ENCODE results near the gene FOXS1.

DNA sequence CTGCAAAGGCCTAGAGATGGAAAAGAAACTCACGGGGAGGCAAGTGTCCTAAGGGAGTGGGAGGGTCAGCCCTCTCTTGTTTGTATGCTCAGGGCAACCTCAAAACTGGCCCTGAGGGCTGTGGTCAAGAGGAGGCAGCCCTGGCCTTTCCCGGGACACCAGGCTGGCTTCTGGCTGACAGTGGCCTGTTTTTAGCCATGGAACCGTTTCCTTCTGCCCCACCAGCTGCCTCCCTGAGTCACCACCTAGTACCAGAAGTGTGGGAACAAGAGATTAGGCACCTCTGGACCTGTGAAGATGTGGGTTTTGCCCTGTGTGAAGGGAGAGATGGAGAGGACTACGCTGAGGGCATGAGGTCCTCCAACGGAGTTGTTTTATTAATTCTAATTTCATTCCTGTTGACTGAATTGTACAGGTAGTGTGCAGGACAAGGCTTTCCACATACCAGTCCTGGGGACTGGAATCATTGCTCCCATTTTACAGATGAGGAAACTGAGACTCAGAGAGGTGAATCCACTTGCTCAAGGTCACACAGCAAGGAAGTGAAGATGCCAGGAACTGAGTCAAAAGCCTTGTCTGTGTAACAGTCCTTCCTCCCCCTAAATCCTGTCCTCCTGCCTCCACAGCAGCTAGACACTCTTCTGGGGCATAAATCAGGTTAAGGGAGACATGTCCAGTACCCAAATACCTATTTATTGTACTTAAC lies 5.5 kb downstream of the FOXS1 start:
- TF ChIP-seq CREB1 (IDR thresholded peaks at IDR 0.05; ENCODE audit: low read depth) (no peak), RAD21 (IDR thresholded peaks at IDR 0.05; ENCODE audit: low read depth) (no peak), EP300 (IDR thresholded peaks at IDR 0.05; ENCODE audit: borderline replicate concordance) (no peak), ZBTB7A (IDR thresholded peaks at IDR 0.05; ENCODE audit: low read depth) (no peak), TCF12 (IDR thresholded peaks at IDR 0.05; ENCODE audit: low read depth) (no peak), TAF1 (IDR thresholded peaks at IDR 0.05; ENCODE audit: low read depth) (no peak), EGR1 (IDR thresholded peaks at IDR 0.05) (no peak), YY1 (IDR thresholded peaks at IDR 0.05; ENCODE audit: low read depth) (no peak), FOXM1 (IDR thresholded peaks at IDR 0.05; ENCODE audit: borderline replicate concordance, low read depth) (no peak)
- TF ChIP-seq, protein P1, sequence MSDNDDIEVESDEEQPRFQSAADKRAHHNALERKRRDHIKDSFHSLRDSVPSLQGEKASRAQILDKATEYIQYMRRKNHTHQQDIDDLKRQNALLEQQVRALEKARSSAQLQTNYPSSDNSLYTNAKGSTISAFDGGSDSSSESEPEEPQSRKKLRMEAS (IDR thresholded peaks at IDR 0.05), result no peak
- TF ChIP-seq, protein P2, sequence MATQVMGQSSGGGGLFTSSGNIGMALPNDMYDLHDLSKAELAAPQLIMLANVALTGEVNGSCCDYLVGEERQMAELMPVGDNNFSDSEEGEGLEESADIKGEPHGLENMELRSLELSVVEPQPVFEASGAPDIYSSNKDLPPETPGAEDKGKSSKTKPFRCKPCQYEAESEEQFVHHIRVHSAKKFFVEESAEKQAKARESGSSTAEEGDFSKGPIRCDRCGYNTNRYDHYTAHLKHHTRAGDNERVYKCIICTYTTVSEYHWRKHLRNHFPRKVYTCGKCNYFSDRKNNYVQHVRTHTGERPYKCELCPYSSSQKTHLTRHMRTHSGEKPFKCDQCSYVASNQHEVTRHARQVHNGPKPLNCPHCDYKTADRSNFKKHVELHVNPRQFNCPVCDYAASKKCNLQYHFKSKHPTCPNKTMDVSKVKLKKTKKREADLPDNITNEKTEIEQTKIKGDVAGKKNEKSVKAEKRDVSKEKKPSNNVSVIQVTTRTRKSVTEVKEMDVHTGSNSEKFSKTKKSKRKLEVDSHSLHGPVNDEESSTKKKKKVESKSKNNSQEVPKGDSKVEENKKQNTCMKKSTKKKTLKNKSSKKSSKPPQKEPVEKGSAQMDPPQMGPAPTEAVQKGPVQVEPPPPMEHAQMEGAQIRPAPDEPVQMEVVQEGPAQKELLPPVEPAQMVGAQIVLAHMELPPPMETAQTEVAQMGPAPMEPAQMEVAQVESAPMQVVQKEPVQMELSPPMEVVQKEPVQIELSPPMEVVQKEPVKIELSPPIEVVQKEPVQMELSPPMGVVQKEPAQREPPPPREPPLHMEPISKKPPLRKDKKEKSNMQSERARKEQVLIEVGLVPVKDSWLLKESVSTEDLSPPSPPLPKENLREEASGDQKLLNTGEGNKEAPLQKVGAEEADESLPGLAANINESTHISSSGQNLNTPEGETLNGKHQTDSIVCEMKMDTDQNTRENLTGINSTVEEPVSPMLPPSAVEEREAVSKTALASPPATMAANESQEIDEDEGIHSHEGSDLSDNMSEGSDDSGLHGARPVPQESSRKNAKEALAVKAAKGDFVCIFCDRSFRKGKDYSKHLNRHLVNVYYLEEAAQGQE (IDR thresholded peaks at IDR 0.05; ENCODE audit: low read depth), result no peak
